Natural killer cell treated with Interleukin-12 subunit alpha and Interleukin-12 subunit beta and Interleukin-15 and Interleukin-18, amount 100 ng/mL, for 72 hours (primary cell): Measurements from ENCODE around the gene INPP5E. TPM values are rescaled to one million over a fixed set of nuclear protein-coding genes. Genes with fewer than 3 reads are reported as not detected.

Experiments used
- ATAC-seq, 2 donors: fragments of 150-1000 bp; cut with Tn5 transposase in 1 of 2; sonication (Bioruptor Pico), chemical (Tn5 transposase) in 1 of 2; 2 replicates each; pipeline ENCODE4 v1.10.0; 2021
- DNase-seq: peaks from one replicate; pipeline ENCODE4 v3.0.0; 2022; ENCODE audit warnings: low spot score
- H3K27ac Mint-ChIP-seq, 2 donors: 1 replicate in 1 of 2; 2 replicates in 1 of 2; pipeline ENCODE4 v1.8.0; 2022; ENCODE audit warnings: mixed read lengths in 2 of 2, mild to moderate bottlenecking in 1 of 2, moderate library complexity in 1 of 2
- H3K27me3 Mint-ChIP-seq, 2 donors: 1 replicate in 1 of 2; 2 replicates in 1 of 2; pipeline ENCODE4 v1.8.0; 2022; ENCODE audit warnings: mixed read lengths in 2 of 2
- H3K36me3 Mint-ChIP-seq: one replicate; pipeline ENCODE4 v1.8.0; 2022; ENCODE audit warnings: mixed read lengths
- H3K4me1 Mint-ChIP-seq, 2 donors: 1 replicate in 1 of 2; 2 replicates in 1 of 2; pipeline ENCODE4 v1.8.0; 2022; ENCODE audit warnings: low read depth in 2 of 2, mixed read lengths in 2 of 2, mild to moderate bottlenecking in 1 of 2
- H3K4me3 Mint-ChIP-seq: one replicate; pipeline ENCODE4 v1.8.0; 2022; ENCODE audit warnings: mixed read lengths
- H3K9me3 Mint-ChIP-seq: 2 replicates; pipeline ENCODE4 v1.8.0; 2022; ENCODE audit warnings: mixed read lengths
- total RNA-seq, 2 donors: library from RNA; stranded (reverse); gene quantifications; one replicate each; pipeline ENCODE4 v1.2.3, GENCODE V29; 2022

The INPP5E gene
- total RNA-seq, 2 donors from 2014 or later = 10.4 to 18.1 TPM

GRCh38 chr9:136379401-136379800 lies 60.2 kb downstream of the INPP5E start:
- DNase-seq (no peak), ATAC-seq (no peak)
- Mint-ChIP-seq H3K9me3 (no peaks in the 10 kb centered on the region), H3K36me3 (no peaks in the 10 kb centered on the region), H3K27me3 (no peaks in the 10 kb centered on the region), H3K4me1 (peaks cover 0 to 4% of the 10 kb centered on the region in 2 donors), H3K4me3 (no peak overlapping the region), H3K27ac (no peak overlapping the region)

GRCh38 chr9:136379003-136379287 lies 60.7 kb downstream of the INPP5E start:
- DNase-seq = no peak
- ATAC-seq = no peak
- Mint-ChIP-seq H3K4me1 (no peaks in the 10 kb centered on the region), H3K9me3 (no peaks in the 10 kb centered on the region), H3K27ac (no peak overlapping the region), H3K4me3 (no peak overlapping the region), H3K36me3 (no peaks in the 10 kb centered on the region), H3K27me3 (no peaks in the 10 kb centered on the region)

Other genes starting within 250 kb of the INPP5E start
- under 1 TPM in 1 of 2 donors, not detected in 1; 0.12 TPM for gene LHX3, start 234.7 kb downstream of the INPP5E start, total RNA-seq
- gene QSOX2, start 194.0 kb downstream of the INPP5E start, total RNA-seq = 10 to 100 TPM; 16.4 to 27.3 TPM
- gene CCDC187, start 135.8 kb downstream of the INPP5E start, total RNA-seq = not detected
- gene GPSM1, start 112.3 kb downstream of the INPP5E start, total RNA-seq = 1 to 10 TPM; 1.7 to 2.3 TPM
- 10 to 100 TPM; 30.0 to 41.2 TPM for gene DNLZ, start 76.1 kb downstream of the INPP5E start, total RNA-seq
- gene CARD9, start 66.2 kb downstream of the INPP5E start, total RNA-seq = 1 to 10 TPM; 2.8 to 9.4 TPM
- 10 to 100 TPM; 11.3 to 48.5 TPM for gene SNAPC4, start 39.7 kb downstream of the INPP5E start, total RNA-seq
- gene ENTR1, start 29.2 kb downstream of the INPP5E start, total RNA-seq = 10 to 100 TPM; 24.1 to 86.6 TPM
- gene PMPCA, start 29.2 kb downstream of the INPP5E start, total RNA-seq = 100 to 1,000 TPM in 1 of 2 donors, 10 to 100 TPM in 1; 66.2 to 107 TPM
- gene SEC16A, start 43.2 kb upstream of the INPP5E start, total RNA-seq = 100 to 1,000 TPM; 104 to 121 TPM
- 10 to 100 TPM; 57.3 to 85.0 TPM for gene NOTCH1, start 106.2 kb upstream of the INPP5E start, total RNA-seq
- gene EGFL7, start 223.1 kb upstream of the INPP5E start, total RNA-seq = under 1 TPM; 0.36 to 0.52 TPM
- gene AGPAT2, start 247.6 kb upstream of the INPP5E start, total RNA-seq = 1 to 10 TPM; 6.1 to 8.9 TPM